OCI-M2 (cell line): ENCODE data around the gene PAXX.
"Not testable (repeated sequence)": the region's sequence is repeated elsewhere in the genome, so short reads cannot be mapped to it uniquely, and the experiment has no call there.

Source experiments
- DNase-seq: peaks from one replicate; lab custom pipeline; 2025; ENCODE audit not compliant: unreplicated experiment; lab: John Stamatoyannopoulos, UW

The PAXX gene

DNA sequence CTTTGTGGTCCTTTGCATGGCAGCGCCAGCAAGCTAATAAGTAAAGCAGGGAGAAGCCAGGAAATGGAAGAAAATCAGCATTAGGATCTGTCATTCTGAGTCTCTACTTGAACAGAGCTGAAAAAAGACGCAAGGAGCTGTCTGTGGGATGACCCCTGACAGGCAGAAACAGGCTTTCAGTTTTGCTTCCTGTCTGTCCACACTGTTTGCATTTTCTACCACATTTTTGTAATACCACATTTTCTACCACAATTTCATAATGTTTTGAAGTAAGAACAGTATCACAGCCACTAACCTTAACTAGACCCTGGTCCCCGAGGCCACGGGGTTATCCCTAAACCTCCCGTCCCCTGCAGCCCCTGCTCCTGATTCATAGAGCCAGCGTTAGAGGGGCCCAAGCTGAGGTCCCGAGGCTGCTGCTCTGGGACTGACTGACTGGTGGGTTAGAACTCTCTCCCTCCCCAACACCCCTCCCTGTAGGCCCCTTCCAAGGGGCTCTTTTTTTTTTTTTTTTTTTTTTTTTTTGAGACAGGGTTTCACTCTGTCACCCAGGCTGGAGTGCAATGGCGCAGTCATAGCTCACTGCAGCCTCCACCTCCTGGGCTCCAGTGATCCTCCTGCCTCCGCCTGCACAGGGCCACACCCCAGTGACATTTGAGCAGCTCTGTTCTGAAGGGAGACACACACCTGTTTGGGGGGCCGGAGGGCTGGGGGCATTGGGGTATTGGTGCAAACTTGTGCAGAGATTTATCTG, 8.1 kb downstream of the PAXX start:
- no peak for DNase-seq

DNA sequence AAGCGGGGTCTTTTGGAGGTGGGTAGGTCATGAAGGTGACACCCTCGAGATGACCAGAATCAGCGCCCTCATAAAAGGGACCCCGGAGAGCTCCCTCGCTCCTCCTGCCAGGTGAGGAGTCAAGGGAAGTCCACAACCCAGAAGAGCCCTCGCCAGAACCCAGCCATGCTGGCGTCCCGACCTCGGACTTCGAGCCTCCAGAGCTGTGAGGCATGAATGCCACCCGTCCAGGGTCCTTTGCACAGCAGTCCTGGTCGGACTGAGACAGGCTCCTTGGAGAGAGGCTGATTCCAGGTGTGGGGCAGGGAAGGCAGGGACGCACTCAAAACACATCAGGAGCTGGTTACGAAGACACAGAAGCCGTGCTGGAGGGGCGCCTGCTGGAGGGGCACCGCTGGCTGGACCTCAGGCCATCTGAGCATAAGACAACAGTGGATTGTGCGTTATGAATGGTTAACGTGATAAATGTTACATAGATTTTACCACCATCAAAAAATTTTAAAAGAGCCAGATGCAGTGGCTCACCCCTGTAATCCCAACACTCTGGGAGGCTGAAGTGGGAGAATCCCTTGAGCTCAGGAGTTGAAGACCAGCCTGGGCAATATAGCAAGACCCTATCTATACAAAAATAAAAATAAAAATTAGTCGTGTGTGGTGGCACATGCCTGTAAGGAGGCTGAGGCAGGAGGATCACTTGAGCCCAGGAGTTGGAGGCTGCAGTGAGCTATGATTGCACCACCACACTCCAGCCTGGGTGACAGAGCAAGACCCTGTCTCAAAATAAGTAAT, 9.8 kb downstream of the PAXX start:
- no peak for DNase-seq

DNA sequence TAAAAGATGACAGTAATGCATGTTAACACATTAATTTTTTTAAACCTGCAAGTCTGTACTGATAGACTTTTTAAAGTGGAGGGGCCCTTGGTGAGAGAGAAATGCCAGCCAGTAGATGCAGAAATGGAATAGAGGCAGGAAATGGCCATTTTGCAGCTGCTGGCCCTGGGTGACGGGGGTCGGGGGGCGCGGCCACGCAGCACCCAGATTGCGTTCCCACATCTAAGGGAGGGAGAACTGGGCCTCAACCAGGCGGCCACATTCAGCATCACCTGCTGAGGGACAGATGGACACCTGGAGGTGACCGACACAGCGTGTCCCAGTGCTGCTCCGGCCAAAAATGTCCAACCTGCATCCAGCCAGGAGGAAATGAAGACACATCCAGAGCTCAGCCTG, 10.4 kb downstream of the PAXX start:
- DNase-seq: no peak

DNA sequence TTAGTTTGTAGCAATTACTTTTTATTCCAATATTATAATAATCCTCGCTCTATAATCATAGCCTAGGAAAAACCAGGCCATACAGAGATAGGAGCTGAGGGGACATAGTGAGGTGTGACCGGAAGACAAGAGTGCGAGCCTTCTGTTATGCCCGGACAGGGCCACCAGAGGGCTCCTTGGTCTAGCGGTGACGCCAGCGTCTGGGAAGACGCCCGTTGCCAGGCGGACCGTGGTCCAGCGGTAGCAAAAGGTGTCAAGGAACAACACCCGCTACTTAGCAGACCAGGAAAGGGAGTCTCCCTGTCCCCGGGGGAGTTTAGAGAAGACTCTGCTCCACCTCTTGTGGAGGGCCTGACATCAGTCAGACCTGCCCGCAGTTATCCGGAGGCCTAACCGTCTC, 12.1 kb downstream of the PAXX start:
- DNase-seq: not testable (repeated sequence)

DNA sequence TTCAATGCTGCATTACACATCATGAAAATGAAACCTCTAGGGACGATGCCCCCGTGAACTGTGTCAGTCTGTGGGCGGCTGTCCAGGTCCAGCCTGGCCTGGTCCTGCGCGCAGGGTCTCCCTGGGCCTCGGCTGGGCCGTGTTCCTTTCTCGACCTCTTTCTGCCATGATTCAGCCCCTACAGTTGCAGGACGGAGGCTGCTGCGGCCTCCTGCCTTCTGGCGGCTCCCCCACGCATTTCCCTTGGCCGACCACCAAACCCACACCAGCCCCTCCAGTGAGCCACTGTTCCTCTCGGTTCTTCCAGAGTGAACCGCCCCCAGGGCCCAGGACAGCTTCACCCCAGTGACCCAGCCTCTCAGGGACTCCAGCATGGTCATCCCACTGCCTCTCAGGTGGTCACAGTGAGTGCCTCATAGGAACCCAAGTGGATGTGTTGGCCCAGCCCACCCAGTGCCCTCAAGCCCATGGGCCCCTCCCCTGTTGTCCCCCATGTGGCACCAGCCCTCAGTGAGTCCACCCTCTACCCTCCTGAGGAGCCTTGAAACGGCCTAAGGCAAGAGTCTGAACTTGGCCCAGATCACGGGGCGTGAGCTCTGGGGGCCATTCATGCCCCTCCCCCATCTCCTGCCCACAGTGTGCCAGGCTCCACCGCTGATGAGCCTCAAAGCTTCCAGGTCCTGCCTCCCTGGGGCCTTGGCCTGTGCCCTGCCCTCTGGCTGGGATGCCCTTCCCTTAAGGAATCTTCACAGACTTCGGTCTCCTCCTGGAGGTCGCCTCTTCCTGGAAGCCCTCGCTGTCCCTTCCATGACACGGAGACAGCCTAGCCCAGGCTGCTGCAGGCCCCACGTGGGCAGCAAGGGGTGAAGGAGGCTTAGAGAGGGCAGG, 14.1 kb downstream of the PAXX start:
- DNase-seq: no peak

DNA sequence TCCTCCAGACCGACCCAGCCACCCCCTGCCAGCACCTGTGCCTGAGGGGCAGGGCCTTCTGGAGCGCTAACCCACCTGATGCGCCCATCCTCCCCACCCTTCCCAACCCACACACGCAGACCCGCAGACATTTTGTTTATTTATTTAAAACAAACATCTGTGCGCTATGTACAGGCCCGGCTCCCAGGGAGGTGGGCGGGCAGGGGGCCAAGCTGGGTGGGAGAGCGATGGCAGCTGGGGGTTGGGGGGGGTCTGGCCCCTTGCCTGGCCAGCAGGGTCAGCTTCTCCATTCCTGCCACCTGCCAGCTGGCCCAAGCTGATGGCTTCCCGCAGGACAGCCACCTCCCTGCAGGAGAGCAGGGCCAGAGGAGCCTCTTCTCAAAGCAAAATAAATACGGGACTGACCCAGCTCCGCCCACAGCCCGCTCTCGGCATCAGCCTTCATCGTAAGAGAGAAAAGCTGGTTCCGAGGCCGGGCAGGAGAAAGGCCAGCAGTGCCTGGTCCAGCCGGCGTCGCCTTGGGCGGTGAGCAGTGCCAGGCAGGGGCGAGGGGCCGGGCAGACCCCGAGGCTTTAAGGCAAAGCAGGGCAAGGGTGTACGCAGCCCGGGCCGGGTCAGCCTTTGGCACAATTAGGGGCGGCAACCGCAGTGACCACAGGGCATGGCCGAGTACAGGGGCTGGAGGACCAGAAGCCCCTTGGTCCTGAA, 15.0 kb downstream of the PAXX start:
- no peak for DNase-seq

DNA sequence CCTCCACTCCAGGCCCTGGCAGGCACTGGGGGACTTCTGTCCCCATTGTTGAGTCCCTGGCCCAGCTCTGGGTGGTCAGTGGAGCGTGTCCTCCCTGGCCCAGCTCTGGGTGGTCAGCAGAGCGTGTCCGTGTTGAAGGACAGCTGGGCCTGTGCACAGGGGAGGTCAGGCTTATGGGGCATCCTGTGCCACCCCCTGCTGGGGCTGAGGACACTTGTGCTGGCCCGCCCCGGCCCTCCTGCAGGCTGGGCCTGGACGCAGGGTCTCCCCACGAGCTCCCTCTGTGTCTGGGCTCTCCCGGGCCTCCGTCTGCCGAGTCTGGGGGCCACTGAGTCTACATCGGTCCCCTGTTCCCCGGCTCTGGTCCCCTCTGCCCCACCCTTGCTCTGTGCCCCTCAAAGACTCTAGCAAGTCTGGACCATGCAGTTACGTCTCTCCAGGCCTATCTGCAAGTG, 15.6 kb downstream of the PAXX start:
- DNase-seq: no peak

DNA sequence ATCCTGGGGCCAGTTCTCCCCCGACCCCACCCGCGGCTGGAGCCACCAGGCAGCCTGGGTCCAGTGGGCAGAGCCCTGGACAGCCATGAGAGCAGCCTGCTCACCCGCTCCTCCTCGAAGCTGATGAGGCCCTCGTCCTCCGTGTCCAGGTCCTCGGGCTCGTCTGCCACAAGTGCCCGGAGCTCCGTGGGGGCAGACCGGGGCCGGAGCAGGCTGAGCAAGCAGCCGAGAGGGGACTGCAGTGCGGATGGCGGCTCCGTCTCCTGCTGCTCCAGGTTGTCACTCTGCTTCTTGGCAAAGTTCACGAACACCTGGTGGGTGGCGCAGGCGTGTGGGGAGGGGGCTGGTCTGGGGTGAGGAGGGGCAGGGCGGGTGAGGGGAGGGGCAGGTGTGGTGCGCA, 16.1 kb downstream of the PAXX start:
- no peak for DNase-seq

DNA sequence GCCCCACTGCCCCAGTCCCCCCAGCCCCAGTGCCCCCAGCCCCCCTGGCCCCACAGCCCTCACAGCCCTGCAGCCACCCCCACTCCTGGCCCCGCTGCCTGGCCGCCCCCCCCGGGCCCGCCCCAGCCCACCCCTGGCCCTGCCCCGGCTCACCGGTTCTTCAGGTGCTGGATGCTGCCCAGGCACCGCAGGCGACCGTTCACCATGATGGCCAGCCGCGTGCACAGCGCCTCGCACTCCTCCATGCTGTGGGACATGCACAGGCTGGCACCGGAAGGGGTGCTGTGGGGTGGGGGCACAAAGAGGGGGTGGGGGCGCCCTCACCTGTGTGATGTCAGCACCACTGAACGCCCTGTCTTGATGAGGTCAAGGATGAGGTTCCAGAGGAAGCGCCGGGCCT, 17.0 kb downstream of the PAXX start:
- no peak for DNase-seq

DNA sequence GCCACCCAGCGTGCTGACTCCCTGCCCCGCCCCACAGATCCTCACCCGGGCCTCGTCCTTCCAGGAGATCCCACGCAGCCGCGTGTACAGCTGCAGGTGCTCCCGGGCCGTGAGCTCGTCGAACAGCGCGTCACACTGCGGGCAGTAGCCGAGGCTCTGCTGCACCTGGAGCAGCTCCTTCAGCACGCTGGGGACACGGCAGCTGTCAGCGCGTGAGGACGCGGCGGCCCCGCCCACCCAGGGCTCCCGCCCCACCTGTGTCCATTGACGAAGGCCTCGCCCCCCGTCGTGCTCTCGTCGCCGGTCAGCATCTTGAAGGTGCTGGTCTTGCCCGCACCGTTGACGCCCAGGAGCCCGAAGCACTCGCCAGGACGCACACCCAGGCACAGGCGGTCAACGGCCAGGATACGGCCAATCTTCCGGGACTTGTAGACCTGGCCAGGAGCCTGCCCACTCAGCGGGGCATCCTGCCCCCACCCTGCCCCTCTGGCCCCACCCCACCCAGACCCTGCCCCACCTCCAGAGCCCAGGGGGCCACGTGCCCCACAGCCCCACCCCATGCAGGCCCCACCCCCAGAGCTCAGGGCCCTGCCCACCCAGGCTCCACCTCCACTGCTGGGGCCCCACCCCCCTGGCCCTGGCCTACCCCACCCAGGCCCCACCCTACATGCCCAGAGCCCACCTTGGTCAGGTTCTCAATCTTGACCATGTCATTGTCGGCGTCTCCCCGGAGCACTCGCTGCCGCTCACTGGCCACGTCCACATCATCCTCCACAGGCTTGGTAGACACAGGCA, 17.9 kb downstream of the PAXX start:
- no peak for DNase-seq

DNA sequence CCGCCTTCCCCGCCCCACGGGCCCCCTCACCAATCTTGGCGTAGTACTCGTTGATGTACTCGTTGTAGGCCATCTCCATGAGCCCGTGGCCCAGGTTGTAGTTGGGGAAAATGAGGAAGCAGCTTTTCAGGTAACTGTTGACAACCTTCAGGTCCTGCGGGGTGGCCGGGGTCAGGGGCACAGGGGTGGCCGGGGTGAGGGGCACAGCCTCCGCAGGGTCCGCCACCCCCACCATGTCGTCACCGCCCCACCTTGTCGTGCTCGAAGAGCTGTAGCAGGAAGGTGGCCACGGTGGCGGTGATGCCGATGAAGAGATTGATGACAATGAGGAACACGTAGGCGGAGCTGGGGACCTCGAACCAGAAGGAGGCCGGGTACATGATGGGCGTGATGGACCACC, 18.9 kb downstream of the PAXX start:
- no peak for DNase-seq

DNA sequence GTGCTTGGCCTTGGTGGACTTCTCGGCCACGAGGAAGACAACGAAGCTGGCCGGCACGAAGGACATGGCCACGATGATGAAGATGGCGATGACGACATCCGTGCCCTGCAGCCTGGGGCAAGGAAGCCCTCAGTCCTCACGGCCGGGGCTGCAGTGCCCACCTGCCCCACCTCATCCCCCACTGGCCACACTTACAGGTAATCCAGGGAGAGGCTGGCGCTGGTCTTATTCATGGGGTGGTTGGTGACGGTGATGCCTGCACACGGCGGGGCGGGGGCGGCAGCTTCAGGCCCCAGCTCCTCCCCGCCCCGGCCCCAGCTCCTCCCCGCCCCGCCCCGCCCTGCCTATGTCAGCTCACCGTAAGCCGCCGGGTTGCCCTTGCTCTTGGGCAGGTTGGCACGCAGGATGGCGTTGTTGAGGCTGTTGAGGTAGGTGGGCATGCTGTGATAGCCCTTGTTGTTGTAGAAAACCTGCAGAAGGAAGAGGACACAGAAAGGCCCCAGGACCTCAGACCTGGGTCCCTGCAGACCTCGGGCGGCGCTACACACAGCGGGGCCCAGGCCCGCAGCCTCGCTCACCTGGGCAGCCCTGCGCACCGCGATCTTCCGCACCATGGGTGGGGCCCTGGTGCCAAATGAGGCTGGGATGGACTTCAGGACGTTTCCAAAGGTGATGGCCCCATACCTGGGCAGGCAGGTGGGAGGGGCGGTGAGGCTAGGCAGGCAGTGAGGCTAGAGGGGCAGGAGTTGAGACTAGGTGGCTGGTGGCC, 19.9 kb downstream of the PAXX start:
- no peak for DNase-seq

DNA sequence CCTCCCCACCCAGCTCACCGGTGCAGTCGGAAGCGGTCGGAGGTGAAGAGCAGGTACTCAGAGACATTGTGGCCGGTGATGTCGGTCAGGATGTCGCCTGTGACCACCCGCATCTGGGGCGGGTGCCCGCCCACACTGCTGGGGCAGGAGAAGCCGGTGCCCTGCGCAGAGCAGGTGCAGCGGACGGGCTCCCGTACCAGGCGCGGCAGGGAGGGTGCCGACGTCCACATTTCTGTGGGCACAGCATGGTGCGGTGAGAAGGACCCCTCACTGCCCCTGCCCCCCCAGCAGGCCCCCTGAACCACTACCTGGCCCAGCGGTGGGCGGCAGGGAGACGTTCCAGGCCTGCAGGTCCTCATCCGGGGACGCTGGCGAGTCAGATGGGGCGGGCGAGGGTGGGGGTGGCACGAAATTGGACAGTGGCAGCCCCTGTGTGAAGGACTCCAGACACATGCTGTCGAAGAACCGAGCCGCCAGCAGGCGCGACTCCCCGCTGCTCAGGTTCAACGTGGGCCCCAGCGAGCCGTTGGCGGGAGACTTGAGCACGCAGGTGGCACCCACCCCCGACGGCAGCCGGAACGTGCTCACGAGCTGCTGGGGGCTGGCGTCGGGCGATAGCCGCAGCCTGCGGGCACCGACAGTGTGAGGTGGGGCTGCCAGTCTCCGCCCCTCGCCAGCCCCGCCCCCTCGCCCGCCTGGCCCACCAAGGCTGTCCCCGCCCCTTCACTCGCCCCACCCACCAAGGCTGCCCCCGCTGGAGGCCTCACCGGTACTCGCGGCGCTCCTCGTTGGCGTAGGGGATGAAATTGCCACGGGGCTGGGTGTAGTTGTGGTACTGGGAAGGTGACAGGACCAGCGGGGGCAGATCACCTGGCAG, 20.7 kb downstream of the PAXX start:
- no peak for DNase-seq

DNA sequence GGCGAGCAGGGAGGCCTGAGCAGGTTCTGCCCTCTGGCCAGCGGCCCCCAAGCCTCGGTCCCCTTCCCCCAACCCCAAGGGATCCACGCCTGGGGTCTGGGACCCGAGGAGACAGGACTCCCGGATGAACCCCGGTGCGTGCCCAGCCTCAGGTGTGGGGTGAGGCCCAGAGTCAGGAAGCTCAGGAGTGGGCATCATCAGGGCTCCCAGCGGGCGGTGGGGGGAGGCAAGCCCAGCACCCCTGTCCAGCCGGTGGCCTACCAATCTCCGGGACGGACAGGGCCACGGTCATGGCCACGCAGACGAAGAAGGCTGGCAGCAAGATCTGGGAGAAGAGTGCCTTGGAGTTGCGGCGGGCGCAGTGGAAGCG, 21.3 kb downstream of the PAXX start:
- DNase-seq: no peak

DNA sequence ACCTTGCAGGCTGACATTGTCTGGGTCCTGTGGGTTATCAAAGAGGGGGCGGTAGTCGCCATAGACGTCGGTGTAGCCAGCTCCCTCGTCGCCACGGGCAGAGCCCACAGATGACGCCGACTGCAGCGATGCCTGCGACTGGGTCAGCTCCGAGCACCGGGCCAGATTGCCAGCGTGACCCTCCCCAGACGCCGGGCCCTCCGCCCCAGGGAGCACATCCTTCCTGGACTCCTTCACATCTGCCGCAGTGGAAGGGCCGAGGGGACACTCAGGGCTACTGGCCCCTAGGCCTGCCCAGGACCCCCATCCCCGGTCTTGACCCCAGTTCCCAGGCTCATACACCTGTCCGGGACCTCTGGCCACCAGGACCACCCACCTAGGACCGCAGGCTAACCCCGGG, 21.9 kb downstream of the PAXX start:
- DNase-seq: no peak

DNA sequence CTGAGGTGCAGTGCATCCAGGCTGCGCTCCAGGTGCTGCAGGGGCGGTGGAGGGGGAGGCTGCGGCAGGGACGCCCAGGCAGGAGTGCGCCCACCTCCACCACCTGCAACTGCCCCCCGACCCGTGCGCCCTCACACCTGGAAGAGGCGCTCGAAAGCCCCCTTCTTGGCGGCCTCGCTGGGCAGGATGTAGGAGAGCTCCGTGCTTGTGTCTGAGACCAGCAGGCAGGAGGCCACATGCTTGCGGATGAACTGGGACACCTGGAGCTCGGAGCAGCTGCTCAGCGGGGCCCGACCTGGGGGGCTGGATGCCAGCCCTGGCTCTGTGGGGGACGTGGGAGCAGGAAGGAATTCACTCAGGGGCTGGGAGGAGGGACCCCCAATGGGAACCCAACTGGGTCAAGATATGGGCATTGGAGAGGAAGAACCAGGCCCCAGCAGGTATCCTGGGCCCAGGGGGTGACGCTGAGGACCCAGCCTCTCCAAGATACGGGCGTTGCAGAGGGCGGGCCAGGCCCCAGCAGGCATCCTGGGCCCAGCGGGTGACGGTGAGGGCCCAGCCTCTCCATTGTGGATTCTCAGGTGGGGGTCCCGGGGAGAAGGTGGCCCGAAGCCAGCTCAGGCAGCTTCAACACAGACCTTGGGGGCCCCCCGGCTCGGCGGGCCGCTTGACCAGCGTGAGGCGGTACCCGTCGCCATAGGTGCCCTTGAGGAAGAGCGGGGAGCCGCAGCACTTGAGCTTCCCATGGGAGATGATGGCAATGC, 22.7 kb downstream of the PAXX start:
- DNase-seq: no peak

DNA sequence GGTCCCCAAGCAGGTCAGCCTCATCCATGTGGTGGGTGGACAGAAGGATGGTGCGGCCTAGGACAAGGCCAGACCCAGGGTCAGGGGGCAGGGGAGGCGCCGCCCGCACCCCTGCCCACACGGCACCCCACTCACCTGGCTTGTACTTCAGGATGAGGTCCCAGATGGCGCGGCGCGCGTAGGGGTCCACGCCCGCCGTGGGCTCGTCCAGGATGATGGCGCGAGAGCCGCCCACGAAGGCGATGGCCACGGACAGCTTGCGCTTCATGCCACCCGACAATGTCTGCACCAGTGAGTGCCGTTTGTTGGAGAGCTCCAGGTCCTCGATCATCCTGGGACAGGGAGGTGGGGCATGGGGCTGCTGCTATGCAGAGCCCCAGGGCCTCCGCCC, 23.3 kb downstream of the PAXX start:
- DNase-seq: no peak

DNA sequence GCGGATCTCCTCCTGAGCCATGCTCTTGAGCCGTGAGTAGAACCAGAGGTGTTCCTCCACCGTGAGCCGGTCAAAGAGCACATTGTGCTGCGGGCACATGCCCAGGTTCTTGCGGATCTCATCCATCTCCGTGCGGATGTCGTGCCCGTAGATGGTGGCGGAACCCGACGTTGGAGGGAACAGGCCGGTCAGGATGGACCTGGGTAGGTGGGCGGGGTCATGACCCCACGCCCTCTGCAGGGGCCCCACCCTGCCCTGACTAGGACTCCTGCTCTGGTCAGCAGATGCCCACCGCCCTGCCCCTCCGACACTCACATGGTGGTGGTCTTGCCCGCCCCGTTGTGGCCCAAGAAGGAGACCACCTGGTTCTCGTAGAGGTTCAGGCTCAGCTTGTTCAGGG, 23.8 kb downstream of the PAXX start:
- no peak for DNase-seq
